Activated CD8-positive, alpha-beta memory T cell treated with anti-CD3 and anti-CD28 coated beads, Interleukin-2, amount 50 U/mL, for 1 hour (primary cell): Measurements from ENCODE around the gene TOR1B.

Experiments used
- DNase-seq: peaks from one replicate; pipeline ENCODE4 v3.0.0-alpha.2; 2020; ENCODE audit errors: extremely low read depth

TOR1B gene

GRCh38 chr9:129814432-129815223 is 11.6 kb downstream of the TOR1B start:
- DNase-seq, result no peak

- no peak for DNase-seq
These were observed 12.3 kb downstream of the TOR1B start for GRCh38 chr9:129815278-129815677.

- DNase-seq, result no peak
These were observed 13.8 kb downstream of the TOR1B start for GRCh38 chr9:129816501-129817435.

- DNase-seq, result no peak
These were observed 20.0 kb downstream of the TOR1B start for GRCh38 chr9:129822898-129823541.

GRCh38 chr9:129823542-129823934 is 20.6 kb downstream of the TOR1B start:
- no peak for DNase-seq

GRCh38 chr9:129823935-129824601 is 21.1 kb downstream of the TOR1B start, which contains the start of gene TOR1A:
Gene TOR1A (minus strand): TSS chr9:129824136. CDS start chr9:129824085, 51 bp downstream.
- peak; percentile 72 for DNase-seq

GRCh38 chr9:129826344-129826743 is 23.4 kb downstream of the TOR1B start:
- no peak for DNase-seq

GRCh38 chr9:129826759-129827158 is 23.8 kb downstream of the TOR1B start:
- no peak for DNase-seq

- no peak for DNase-seq
These were observed 25.1 kb downstream of the TOR1B start for GRCh38 chr9:129828051-129828450.

- no peak for DNase-seq
These were observed 26.0 kb downstream of the TOR1B start for GRCh38 chr9:129828969-129829368.

GRCh38 chr9:129832982-129833381 is 30.0 kb downstream of the TOR1B start:
- DNase-seq, result no peak

GRCh38 chr9:129834489-129835127 is 31.6 kb downstream of the TOR1B start:
- no peak for DNase-seq

GRCh38 chr9:129835128-129835859 is 32.3 kb downstream of the TOR1B start, which contains the start of the genes C9orf78 and USP20:
Gene C9orf78 (minus strand): TSS chr9:129835275. CDS start chr9:129835221, 54 bp downstream.
Gene USP20 (plus strand): TSS chr9:129835458. CDS start chr9:129852556, 17,098 bp downstream.
- peak; percentile 87 for DNase-seq

- DNase-seq, result no peak
These were observed 32.9 kb downstream of the TOR1B start for GRCh38 chr9:129835860-129836223.

- DNase-seq, result no peak
These were observed 33.5 kb downstream of the TOR1B start for GRCh38 chr9:129836311-129837007.

- DNase-seq, result no peak
These were observed 35.8 kb downstream of the TOR1B start for GRCh38 chr9:129838707-129839259.

- no peak for DNase-seq
These were observed 36.5 kb downstream of the TOR1B start for GRCh38 chr9:129839324-129840023.

- no peak for DNase-seq
These were observed 37.0 kb downstream of the TOR1B start for GRCh38 chr9:129840034-129840433.

- DNase-seq, result no peak
These were observed 38.1 kb downstream of the TOR1B start for GRCh38 chr9:129841071-129841470.
